Astrocyte of the cerebellum (primary cell): ENCODE data around the gene PRSS36.

Experiments
- DNase-seq: peaks from one replicate; pipeline ENCODE4 v3.0.0-alpha.2; 2011; ENCODE audit warnings: low read depth
- H3K4me3 ChIP-seq: 2 replicates; pipeline ENCODE4 v1.5.1; 2011; ENCODE audit warnings: mild to moderate bottlenecking, low read depth, low read length, moderate library complexity
- CTCF ChIP-seq: IDR thresholded peaks from 2 replicates; pipeline ENCODE4 v1.5.1; 2012; ENCODE audit warnings: low read length, low read depth, moderate library complexity, mild to moderate bottlenecking; ENCODE audit errors: missing control alignments
- in situ Hi-C: cut with HindIII; loops from 2 replicates; pipeline ENCODE4 v1.10.0; 2017; ENCODE audit warnings: low sequenced_read_pairs

Gene PRSS36

GRCh38 chr16:31193874-31194273 lies 44.0 kb upstream of the PRSS36 start:
- TF ChIP-seq CTCF: no peak
- DNase-seq: no peak
- in situ Hi-C loops: loop anchor here (10.0 kb wide), 1 partner anchor 261 kb away; the partner anchor contains the start of gene ARMC5
- H3K4me3 ChIP-seq: no peak overlapping the region

GRCh38 chr16:31192856-31193642 lies 43.2 kb upstream of the PRSS36 start:
- TF ChIP-seq CTCF: no peak
- in situ Hi-C loops: loop anchor here (10.0 kb wide), 1 partner anchor 262 kb away; the partner anchor contains the start of gene ARMC5
- no peak for DNase-seq
- H3K4me3 ChIP-seq: no peak overlapping the region

- DNase-seq: no peak
- TF ChIP-seq CTCF: no peak
- in situ Hi-C loops: loop anchor here (10.0 kb wide), 1 partner anchor 263 kb away; the partner anchor contains the start of gene ARMC5
- no peak overlapping the region for H3K4me3 ChIP-seq
These were observed 42.0 kb upstream of the PRSS36 start for GRCh38 chr16:31191697-31192428.

- no peak for DNase-seq
- in situ Hi-C loops: loop anchor here (10.0 kb wide), 1 partner anchor 264 kb away; the partner anchor contains the start of gene ARMC5
- H3K4me3 ChIP-seq: no peak overlapping the region
- no peak for TF ChIP-seq CTCF
These were observed 41.1 kb upstream of the PRSS36 start for GRCh38 chr16:31190818-31191444.

GRCh38 chr16:31190061-31190460 lies 40.2 kb upstream of the PRSS36 start:
- TF ChIP-seq CTCF: no peak
- no peak for DNase-seq
- no peak overlapping the region for H3K4me3 ChIP-seq
- in situ Hi-C loops: loop anchor here (10.0 kb wide), 1 partner anchor 265 kb away; the partner anchor contains the start of gene ARMC5

- DNase-seq: no peak
- TF ChIP-seq CTCF: no peak
- in situ Hi-C loops: no loop called here
These were observed 39.5 kb upstream of the PRSS36 start for GRCh38 chr16:31189412-31189778.

More at GRCh38 chr16:31189412-31189778, 39.5 kb upstream of the PRSS36 start:
- no peak overlapping the region for H3K4me3 ChIP-seq
